H9 (cell line): Measurements from ENCODE around the gene EBLN2. TPM values are rescaled to one million over a fixed set of nuclear protein-coding genes. Genes with fewer than 3 reads are reported as not detected.

Experiments
- DNase-seq: peaks from one replicate; pipeline ENCODE4 v3.0.0-alpha.2; 2017
- H2AFZ ChIP-seq: one replicate; pipeline ENCODE4 v1.6.1; 2013; ENCODE audit warnings: mild to moderate bottlenecking, low read length, control low read depth, moderate library complexity
- H2AK5ac ChIP-seq: 2 replicates; pipeline ENCODE4 v1.6.1; 2013; ENCODE audit warnings: low read length, control low read depth, mixed read lengths; ENCODE audit not compliant: insufficient read length
- H2BK120ac ChIP-seq: one replicate; pipeline ENCODE4 v1.6.1; 2013; ENCODE audit warnings: low read depth, mild to moderate bottlenecking, low read length, control low read depth, inconsistent platforms; ENCODE audit not compliant: poor library complexity, severe bottlenecking
- H2BK12ac ChIP-seq: 2 replicates; pipeline ENCODE4 v1.6.1; 2013; ENCODE audit warnings: low read length, control low read depth, mixed read lengths, low read depth; ENCODE audit not compliant: insufficient read length
- H2BK15ac ChIP-seq: 2 replicates; pipeline ENCODE4 v1.6.1; 2013; ENCODE audit warnings: low read depth, low read length, control low read depth
- H2BK20ac ChIP-seq: one replicate; pipeline ENCODE4 v1.6.1; 2013; ENCODE audit warnings: low read depth, mild to moderate bottlenecking, low read length, control low read depth, inconsistent platforms; ENCODE audit not compliant: poor library complexity, severe bottlenecking
- H2BK5ac ChIP-seq: 2 replicates; pipeline ENCODE4 v1.6.1; 2013; ENCODE audit warnings: low read length, control low read depth, mixed read lengths; ENCODE audit not compliant: insufficient read length
- H3K14ac ChIP-seq: 2 replicates; pipeline ENCODE4 v1.6.1; 2013; ENCODE audit warnings: low read length, control low read depth; ENCODE audit not compliant: insufficient read depth
- H3K18ac ChIP-seq: 2 replicates; pipeline ENCODE4 v1.6.1; 2013; ENCODE audit warnings: low read depth, mild to moderate bottlenecking, mixed read lengths, low read length, control low read depth; ENCODE audit not compliant: insufficient read length
- H3K23ac ChIP-seq: 2 replicates; pipeline ENCODE4 v1.6.1; 2013; ENCODE audit warnings: low read length, control low read depth, mixed read lengths, low read depth; ENCODE audit not compliant: insufficient read length
- H3K23me2 ChIP-seq: 2 replicates; pipeline ENCODE4 v1.6.1; 2013; ENCODE audit warnings: low read depth, mild to moderate bottlenecking, mixed read lengths, low read length, control low read depth; ENCODE audit not compliant: insufficient read length, poor library complexity, severe bottlenecking
- H3K27ac ChIP-seq: 2 replicates; pipeline ENCODE4 v1.5.1; 2013; ENCODE audit warnings: low read length, control low read depth, mixed read lengths, low read depth; ENCODE audit not compliant: insufficient read length
- H3K27me3 ChIP-seq: 2 replicates; pipeline ENCODE4 v1.6.1; 2013; ENCODE audit warnings: low read length, control low read depth, inconsistent platforms; ENCODE audit not compliant: insufficient read depth
- H3K4ac ChIP-seq: 2 replicates; pipeline ENCODE4 v1.6.1; 2013; ENCODE audit warnings: low read depth, mild to moderate bottlenecking, control low read depth, inconsistent platforms, low read length, moderate library complexity
- H3K4me1 ChIP-seq: 2 replicates; pipeline ENCODE4 v1.6.1; 2013; ENCODE audit warnings: low read length, control low read depth, inconsistent platforms; ENCODE audit not compliant: insufficient read depth
- H3K4me2 ChIP-seq: 2 replicates; pipeline ENCODE4 v1.6.1; 2013; ENCODE audit warnings: low read length, control low read depth, mixed read lengths; ENCODE audit not compliant: insufficient read length, insufficient read depth
- H3K56ac ChIP-seq: 2 replicates; pipeline ENCODE4 v1.6.1; 2013; ENCODE audit warnings: low read depth, mild to moderate bottlenecking, mixed read lengths, low read length, control low read depth; ENCODE audit not compliant: insufficient read length
- H3K79me1 ChIP-seq: 2 replicates; pipeline ENCODE4 v1.6.1; 2013; ENCODE audit warnings: low read depth, mild to moderate bottlenecking, moderate library complexity, low read length, control low read depth, inconsistent platforms; ENCODE audit not compliant: insufficient read depth, poor library complexity, severe bottlenecking
- H3K79me2 ChIP-seq: 2 replicates; pipeline ENCODE4 v1.6.1; 2013; ENCODE audit warnings: low read length, control low read depth, inconsistent platforms; ENCODE audit not compliant: insufficient read depth
- H3K9ac ChIP-seq: 2 replicates; pipeline ENCODE4 v1.6.1; 2013; ENCODE audit warnings: low read length, control low read depth, mixed read lengths; ENCODE audit not compliant: insufficient read length; ENCODE audit errors: extremely low read depth
- H3K9me3 ChIP-seq: one replicate; pipeline ENCODE4 v1.6.1; 2013; ENCODE audit warnings: low read depth, low read length, inconsistent platforms; ENCODE audit not compliant: control insufficient read depth
- H3T11ph ChIP-seq: one replicate; pipeline ENCODE4 v1.6.1; 2013; ENCODE audit warnings: mild to moderate bottlenecking, low read length, control low read depth, inconsistent platforms
- H4K20me1 ChIP-seq: one replicate; pipeline ENCODE4 v1.6.1; 2013; ENCODE audit not compliant: control insufficient read depth, insufficient read length, insufficient read depth
- H4K5ac ChIP-seq: 2 replicates; pipeline ENCODE4 v1.6.1; 2013; ENCODE audit warnings: low read depth, mild to moderate bottlenecking, mixed read lengths, low read length, control low read depth; ENCODE audit not compliant: insufficient read length
- H4K8ac ChIP-seq: replicated peaks from 2 replicates; pipeline ENCODE4 v1.6.1; 2013; ENCODE audit warnings: low read length, control low read depth, mixed read lengths, low read depth; ENCODE audit not compliant: insufficient read length
- H4K91ac ChIP-seq: 2 replicates; pipeline ENCODE4 v1.6.1; 2013; ENCODE audit warnings: low read depth, mild to moderate bottlenecking, moderate library complexity, mixed read lengths, low read length, control low read depth; ENCODE audit not compliant: insufficient read length
- H3K27ac Mint-ChIP-seq, 3 experiments: 2 replicates in 2 of 3; 3 replicates in 1 of 3; pipeline ENCODE4 v1.8.0; 2020 to 2021; ENCODE audit warnings: mixed read lengths in 3 of 3, mild to moderate bottlenecking in 1 of 3, moderate library complexity in 1 of 3
- H3K27me3 Mint-ChIP-seq: 2 replicates; pipeline ENCODE4 v1.8.0; 2021; ENCODE audit warnings: low read depth, mild to moderate bottlenecking, moderate library complexity, mixed read lengths
- H3K36me3 Mint-ChIP-seq, 3 experiments: 2 replicates in 2 of 3; 3 replicates in 1 of 3; pipeline ENCODE4 v1.8.0; 2020 to 2021; ENCODE audit warnings: low read depth in 3 of 3, mixed read lengths in 3 of 3; ENCODE audit not compliant: insufficient read depth in 1 of 3
- H3K4me1 Mint-ChIP-seq, 2 experiments: 2 replicates each; pipeline ENCODE4 v1.8.0; 2020; ENCODE audit warnings: mixed read lengths in 2 of 2
- H3K4me3 Mint-ChIP-seq, 2 experiments: 2 replicates in 1 of 2; 3 replicates in 1 of 2; pipeline ENCODE4 v1.8.0; 2020 to 2021; ENCODE audit warnings: mild to moderate bottlenecking in 2 of 2, mixed read lengths in 2 of 2, moderate library complexity in 1 of 2
- H3K9me3 Mint-ChIP-seq, 2 experiments: 2 replicates in 1 of 2; 3 replicates in 1 of 2; pipeline ENCODE4 v1.8.0; 2020; ENCODE audit warnings: mild to moderate bottlenecking in 2 of 2, mixed read lengths in 2 of 2, moderate library complexity in 1 of 2
- CTCF ChIP-seq: fragments of 200-600 bp; sonication (generic); conservative IDR thresholded peaks from 3 replicates; pipeline ENCODE4 v1.8.0; 2021; ENCODE audit warnings: antibody characterized with exemption, mild to moderate bottlenecking
- WGBS: extraction: QIAGEN DNeasy Blood & Tissue Kit; methylation state at CpG from one replicate; pipeline ENCODE4 v1.1.7; 2013; ENCODE audit warnings: missing lambda C conversion rate, low lambda C conversion rate, mixed read lengths; ENCODE audit not compliant: insufficient read length; ENCODE audit errors: extremely low coverage; 5-methylcytosine and 5-hydroxymethylcytosine counted together
- total RNA-seq: library from RNA; stranded (reverse); gene quantifications from 2 replicates; pipeline ENCODE4 v1.2.1, GENCODE V29; 2021

EBLN2 gene
- total RNA-seq, 1 experiment from 2014 or later, result 6.1 TPM

DNA sequence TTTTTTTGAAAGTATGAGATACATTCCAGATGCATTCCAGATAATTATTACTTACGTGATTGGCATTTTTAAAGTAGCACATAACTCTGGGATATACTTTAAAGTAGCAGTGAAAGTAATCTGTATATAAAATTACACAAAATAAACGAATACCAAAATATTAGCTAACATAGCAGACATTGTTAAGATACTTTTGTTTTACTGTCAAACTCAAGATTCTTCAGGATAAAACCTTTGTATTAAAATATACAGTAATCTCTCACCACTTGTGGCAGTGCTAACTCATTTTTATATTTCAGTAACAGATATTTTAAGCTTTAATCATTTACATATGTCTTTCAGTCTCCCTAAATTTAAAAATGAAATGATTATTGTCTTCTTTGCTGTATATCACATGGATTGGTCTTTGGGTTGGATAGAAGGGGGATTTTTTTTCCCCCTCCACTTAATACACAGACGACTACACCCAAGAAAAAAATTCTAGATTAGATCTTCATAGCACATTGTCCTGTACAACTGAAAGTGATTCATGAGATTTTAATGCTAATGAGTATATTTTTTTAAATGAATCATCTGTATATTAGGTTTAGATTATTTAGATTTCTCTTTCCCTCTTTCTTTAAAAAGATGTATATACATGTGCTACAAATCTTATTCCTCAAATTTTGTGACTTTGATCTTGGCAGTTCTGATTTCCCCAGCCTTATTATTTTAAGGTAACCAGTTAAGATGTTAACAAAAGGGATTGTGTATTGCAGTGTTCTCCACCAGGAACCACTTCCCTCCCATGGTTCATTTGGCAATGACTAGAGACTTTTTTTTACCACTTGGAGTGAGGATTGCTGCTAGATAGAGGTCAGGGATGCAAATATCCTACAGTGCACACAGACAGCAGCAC, 24.5 kb upstream of the EBLN2 start:
- Histone ChIP-seq H3K14ac (no peak overlapping the region), H4K20me1 (no peaks in the 10 kb centered on the region), H3K9me3 (no peaks in the 10 kb centered on the region), H3T11ph (no peak overlapping the region), H3K4ac (no peak overlapping the region), H2BK120ac (no peak overlapping the region), H3K4me2 (no peak overlapping the region), H2BK12ac (no peak overlapping the region), H4K91ac (no peak overlapping the region), H2BK20ac (no peak overlapping the region), H3K79me2 (peaks cover 56% of the 10 kb centered on the region; the same call in 1 of the 2 replicates), H3K79me1 (peaks cover 2% of the 10 kb centered on the region), H3K56ac (no peak overlapping the region), H2AFZ (no peak overlapping the region), H4K5ac (no peak overlapping the region), H3K4me1 (no peaks in the 10 kb centered on the region; the same call in 1 of the 2 replicates), H4K8ac (no peak overlapping the region), H3K23ac (no peak overlapping the region), H2BK15ac (no peak overlapping the region), H2AK5ac (no peak overlapping the region), H3K27ac (no peak overlapping the region), H3K23me2 (no peaks in the 10 kb centered on the region), H3K18ac (no peak overlapping the region), H3K9ac (no peak overlapping the region), H3K27me3 (no peaks in the 10 kb centered on the region), H2BK5ac (no peak overlapping the region)
- no peaks in the 10 kb centered on the region for H3K9me3 Mint-ChIP-seq
- H3K27me3 Mint-ChIP-seq, result no peaks in the 10 kb centered on the region
- H3K36me3 Mint-ChIP-seq, result peaks cover 0 to 5% (median 0%) of the 10 kb centered on the region in 3 experiments; a peak in 3 of 7 replicates
- peaks cover 40 to 61% of the 10 kb centered on the region in 2 experiments for H3K4me1 Mint-ChIP-seq
- peak overlapping the region in 2 of 3 experiments; percentile 11 to 85; a peak in 1 of 7 replicates for H3K27ac Mint-ChIP-seq
- H3K4me3 Mint-ChIP-seq, result no peak overlapping the region
- no peak for TF ChIP-seq CTCF
- whole genome bisulfite sequencing, result no CpG with 5 or more reads among the region's 3 CpGs
- no peak for DNase-seq
